WTC11 (cell line): ENCODE results near the gene RBFA. TPM values are rescaled to one million over a fixed set of nuclear protein-coding genes. Genes with fewer than 3 reads are reported as not detected.

Experiments
- ATAC-seq: fragments of 200-7000 bp; cut with Tn5 transposase; 2 replicates; pipeline ENCODE4 v1.10.0; 2021; ENCODE audit warnings: mild to moderate bottlenecking, moderate library complexity
- CTCF ChIA-PET: fragments of 300-600 bp; sonication (Branson Sonifier 250); formaldehyde crosslinking; loops from one replicate; lab custom pipeline; 2021; ENCODE audit warnings: antibody characterized with exemption; lab: Charles Lee
- POLR2A ChIA-PET: fragments of 350-600 bp; sonication (Branson Sonifier 250); formaldehyde crosslinking; loops from one replicate; lab custom pipeline; 2021; ENCODE audit warnings: antibody characterized with exemption; lab: Charles Lee
- DNase-seq: peaks from one replicate; pipeline ENCODE4 v3.0.0; 2021; ENCODE audit warnings: low spot score
- H3K27ac Mint-ChIP-seq: 2 replicates; pipeline ENCODE4 v1.8.0; 2021; ENCODE audit warnings: mixed read lengths
- H3K27me3 Mint-ChIP-seq: 2 replicates; pipeline ENCODE4 v1.8.0; 2021; ENCODE audit warnings: low read depth, mild to moderate bottlenecking, moderate library complexity, mixed read lengths
- H3K36me3 Mint-ChIP-seq: 2 replicates; pipeline ENCODE4 v1.8.0; 2021; ENCODE audit warnings: mixed read lengths
- H3K4me1 Mint-ChIP-seq: 2 replicates; pipeline ENCODE4 v1.8.0; 2022; ENCODE audit warnings: mixed read lengths
- H3K4me3 Mint-ChIP-seq: 2 replicates; pipeline ENCODE4 v1.8.0; 2021; ENCODE audit warnings: mild to moderate bottlenecking, moderate library complexity, mixed read lengths
- H3K9me3 Mint-ChIP-seq: 2 replicates; pipeline ENCODE4 v1.8.0; 2021; ENCODE audit warnings: mixed read lengths
- ATF3 ChIP-seq: sonication (generic); formaldehyde crosslinking; conservative IDR thresholded peaks from 2 replicates; pipeline ENCODE4 v1.8.1; 2022; ENCODE audit warnings: mild to moderate bottlenecking, missing genetic modification reagents
- CBFB ChIP-seq: sonication (generic); formaldehyde crosslinking; IDR thresholded peaks from 2 replicates; pipeline ENCODE4 v1.8.1; 2022; ENCODE audit warnings: mild to moderate bottlenecking, low read depth, missing genetic modification reagents
- ETV6 ChIP-seq: sonication (generic); formaldehyde crosslinking; IDR thresholded peaks from 2 replicates; pipeline ENCODE4 v1.8.1; 2022; ENCODE audit warnings: mild to moderate bottlenecking, missing genetic modification reagents
- GTF2I ChIP-seq: fragments of 250-450 bp; sonication (Bioruptor Pico); conservative IDR thresholded peaks from 2 replicates; pipeline ENCODE4 v1.4.0; 2021; ENCODE audit warnings: mild to moderate bottlenecking
- IRF2 ChIP-seq: sonication (generic); formaldehyde crosslinking; IDR thresholded peaks from 2 replicates; pipeline ENCODE4 v1.8.0; 2022; ENCODE audit warnings: low read depth, missing genetic modification reagents, borderline replicate concordance
- NFATC4 ChIP-seq: fragments of 250-450 bp; sonication (Bioruptor Pico); IDR thresholded peaks from 2 replicates; pipeline ENCODE4 v1.9.0; 2021; ENCODE audit warnings: mild to moderate bottlenecking
- NR1H2 ChIP-seq: sonication (generic); formaldehyde crosslinking; IDR thresholded peaks from 2 replicates; pipeline ENCODE4 v1.9.0; 2021; ENCODE audit warnings: mild to moderate bottlenecking, moderate library complexity, missing genetic modification reagents
- NR2C2 ChIP-seq: sonication (generic); formaldehyde crosslinking; IDR thresholded peaks from 2 replicates; pipeline ENCODE4 v1.8.0; 2022; ENCODE audit warnings: mild to moderate bottlenecking, missing genetic modification reagents
- SMAD3 ChIP-seq: sonication (generic); formaldehyde crosslinking; IDR thresholded peaks from 2 replicates; pipeline ENCODE4 v1.8.0; 2022; ENCODE audit warnings: missing genetic modification reagents, mild to moderate bottlenecking, borderline replicate concordance
- SP1 ChIP-seq: sonication (generic); formaldehyde crosslinking; conservative IDR thresholded peaks from 2 replicates; pipeline ENCODE4 v1.8.1; 2022; ENCODE audit warnings: missing genetic modification reagents
- TEAD4 ChIP-seq: sonication (generic); formaldehyde crosslinking; IDR thresholded peaks from 2 replicates; pipeline ENCODE4 v1.8.0; 2022; ENCODE audit warnings: mild to moderate bottlenecking, missing genetic modification reagents
- ZNF121 ChIP-seq: sonication (generic); formaldehyde crosslinking; IDR thresholded peaks from 2 replicates; pipeline ENCODE4 v1.8.0; 2023; ENCODE audit warnings: missing genetic modification reagents
- ZNF263 ChIP-seq: sonication (generic); formaldehyde crosslinking; IDR thresholded peaks from 2 replicates; pipeline ENCODE4 v1.8.1; 2022; ENCODE audit warnings: low read depth, mild to moderate bottlenecking, moderate library complexity, missing genetic modification reagents
- ZNF317 ChIP-seq: sonication (generic); formaldehyde crosslinking; IDR thresholded peaks from 2 replicates; pipeline ENCODE4 v1.8.1; 2023; ENCODE audit warnings: low read depth, mild to moderate bottlenecking, moderate library complexity, missing genetic modification reagents, borderline replicate concordance
- ZNF423 ChIP-seq: fragments of 250-450 bp; sonication (Bioruptor Pico); IDR thresholded peaks from 2 replicates; pipeline ENCODE4 v2.1.2; 2022; ENCODE audit warnings: mild to moderate bottlenecking, moderate library complexity
- total RNA-seq: library from RNA; stranded (reverse); gene quantifications from 3 replicates; pipeline ENCODE4 v1.2.3, GENCODE V29; 2021
- TF ChIP-seq, protein P1 (sequence below): sonication (generic); formaldehyde crosslinking; IDR thresholded peaks from 2 replicates; pipeline ENCODE4 v1.8.1; 2022; ENCODE audit warnings: mild to moderate bottlenecking, moderate library complexity, missing genetic modification reagents
- TF ChIP-seq, protein P2 (sequence below): fragments of 250-450 bp; sonication (Bioruptor Pico); IDR thresholded peaks from 2 replicates; pipeline ENCODE4 v1.9.0; 2021; ENCODE audit warnings: moderate library complexity, mild to moderate bottlenecking, inconsistent platforms, borderline replicate concordance
- TF ChIP-seq, protein P3 (sequence below): sonication (generic); formaldehyde crosslinking; IDR thresholded peaks from 2 replicates; pipeline ENCODE4 v1.8.0; 2023; ENCODE audit warnings: missing genetic modification reagents
- TF ChIP-seq, protein P4 (sequence below): sonication (generic); formaldehyde crosslinking; IDR thresholded peaks from 2 replicates; pipeline ENCODE4 v1.8.1; 2022; ENCODE audit warnings: mild to moderate bottlenecking, missing genetic modification reagents, moderate library complexity, borderline replicate concordance
- TF ChIP-seq, protein P5 (sequence below): fragments of 250-450 bp; sonication (Bioruptor Pico); conservative IDR thresholded peaks from 2 replicates; pipeline ENCODE4 v1.9.0; 2021; ENCODE audit warnings: mild to moderate bottlenecking
- TF ChIP-seq, protein P6 (sequence below): sonication (generic); formaldehyde crosslinking; conservative IDR thresholded peaks from 2 replicates; pipeline ENCODE4 v1.8.1; 2023; ENCODE audit warnings: mild to moderate bottlenecking, low read depth, missing genetic modification reagents, moderate library complexity

Gene RBFA
- total RNA-seq, 1 experiment from 2014 or later, result 37.1 TPM

GRCh38 chr18:80044072-80044471, 9.8 kb downstream of the RBFA start:
- H3K27ac Mint-ChIP-seq, result no peak overlapping the region
- CTCF ChIA-PET, result no interaction called here
- H3K36me3 Mint-ChIP-seq, result peaks cover 63% of the 10 kb centered on the region
- ATAC-seq, result no peak
- no peak overlapping the region for H3K4me3 Mint-ChIP-seq
- DNase-seq, result no peak
- POLR2A ChIA-PET, result no interaction called here
- H3K9me3 Mint-ChIP-seq, result peaks cover 4% of the 10 kb centered on the region; the same call in 1 of the 2 replicates
- TF ChIP-seq IRF2 (CRISPR knock-in tag) (no peak), NR2C2 (CRISPR knock-in tag) (no peak)
- TF ChIP-seq, protein P1, sequence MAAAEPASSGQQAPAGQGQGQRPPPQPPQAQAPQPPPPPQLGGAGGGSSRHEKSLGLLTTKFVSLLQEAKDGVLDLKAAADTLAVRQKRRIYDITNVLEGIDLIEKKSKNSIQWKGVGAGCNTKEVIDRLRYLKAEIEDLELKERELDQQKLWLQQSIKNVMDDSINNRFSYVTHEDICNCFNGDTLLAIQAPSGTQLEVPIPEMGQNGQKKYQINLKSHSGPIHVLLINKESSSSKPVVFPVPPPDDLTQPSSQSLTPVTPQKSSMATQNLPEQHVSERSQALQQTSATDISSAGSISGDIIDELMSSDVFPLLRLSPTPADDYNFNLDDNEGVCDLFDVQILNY (CRISPR knock-in tag), result no peak
- TF ChIP-seq, all 79 proteins: peak for 0
- Mint-ChIP-seq H3K27me3 (no peaks in the 10 kb centered on the region), H3K4me1 (peaks cover 4% of the 10 kb centered on the region; the same call in 1 of the 2 replicates)

DNA sequence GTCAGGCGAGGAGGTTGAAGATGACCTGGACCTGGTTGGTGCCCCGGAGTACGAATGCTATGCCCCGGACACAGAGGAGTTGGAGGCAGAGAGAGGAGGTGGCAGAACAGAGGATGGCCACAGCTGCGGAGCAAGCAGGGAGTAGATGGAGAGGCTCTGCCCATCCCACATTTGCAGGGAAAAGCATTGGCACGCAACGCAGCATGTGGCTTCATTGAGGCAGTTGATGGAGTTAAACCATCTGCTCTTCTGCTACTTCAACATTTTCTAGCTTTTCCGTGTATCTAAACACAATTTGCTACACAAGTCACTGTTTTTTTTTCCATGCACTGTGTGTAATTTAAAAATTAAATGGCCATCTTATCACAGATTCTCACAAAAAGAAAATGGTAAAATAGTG, 11.8 kb downstream of the RBFA start:
- ChIA-PET POLR2A (no interaction called here), CTCF (no interaction called here)
- H3K27ac Mint-ChIP-seq, result no peak overlapping the region
- peaks cover 6% of the 10 kb centered on the region; the same call in 1 of the 2 replicates for H3K27me3 Mint-ChIP-seq
- no peak for DNase-seq
- no peaks in the 10 kb centered on the region for H3K4me1 Mint-ChIP-seq
- H3K4me3 Mint-ChIP-seq, result no peak overlapping the region
- no peak for ATAC-seq
- TF ChIP-seq, protein P2, sequence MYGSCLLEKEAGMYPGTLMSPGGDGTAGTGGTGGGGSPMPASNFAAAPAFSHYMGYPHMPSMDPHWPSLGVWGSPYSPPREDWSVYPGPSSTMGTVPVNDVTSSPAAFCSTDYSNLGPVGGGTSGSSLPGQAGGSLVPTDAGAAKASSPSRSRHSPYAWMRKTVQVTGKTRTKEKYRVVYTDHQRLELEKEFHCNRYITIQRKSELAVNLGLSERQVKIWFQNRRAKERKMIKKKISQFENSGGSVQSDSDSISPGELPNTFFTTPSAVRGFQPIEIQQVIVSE (CRISPR knock-in tag), result no peak
- TF ChIP-seq CBFB (CRISPR knock-in tag), result no peak
- TF ChIP-seq ATF3 (CRISPR knock-in tag), result no peak
- no peak for TF ChIP-seq TEAD4 (CRISPR knock-in tag)
- TF ChIP-seq ZNF423 (CRISPR knock-in tag), result no peak
- no peak for TF ChIP-seq ZNF121 (CRISPR knock-in tag)
- TF ChIP-seq ZNF317 (CRISPR knock-in tag), result no peak
- TF ChIP-seq ETV6 (CRISPR knock-in tag), result no peak
- H3K9me3 Mint-ChIP-seq, result peaks cover 17% of the 10 kb centered on the region
- peaks cover 65% of the 10 kb centered on the region for H3K36me3 Mint-ChIP-seq

GRCh38 chr18:80046431-80046830, 12.2 kb downstream of the RBFA start:
- ATAC-seq, result no peak
- Mint-ChIP-seq H3K27ac (no peak overlapping the region), H3K9me3 (peaks cover 21% of the 10 kb centered on the region), H3K27me3 (peaks cover 10% of the 10 kb centered on the region), H3K4me1 (no peaks in the 10 kb centered on the region), H3K4me3 (no peak overlapping the region), H3K36me3 (peaks cover 65% of the 10 kb centered on the region)
- POLR2A ChIA-PET, result no interaction called here
- CTCF ChIA-PET, result no interaction called here
- DNase-seq, result no peak
- TF ChIP-seq TEAD4 (CRISPR knock-in tag) (no peak), SP1 (CRISPR knock-in tag) (no peak), GTF2I (no peak), NFATC4 (CRISPR knock-in tag) (no peak), NR1H2 (CRISPR knock-in tag) (no peak), ZNF263 (CRISPR knock-in tag) (no peak), SMAD3 (no peak), NR2C2 (CRISPR knock-in tag) (no peak)
- TF ChIP-seq, protein P3, sequence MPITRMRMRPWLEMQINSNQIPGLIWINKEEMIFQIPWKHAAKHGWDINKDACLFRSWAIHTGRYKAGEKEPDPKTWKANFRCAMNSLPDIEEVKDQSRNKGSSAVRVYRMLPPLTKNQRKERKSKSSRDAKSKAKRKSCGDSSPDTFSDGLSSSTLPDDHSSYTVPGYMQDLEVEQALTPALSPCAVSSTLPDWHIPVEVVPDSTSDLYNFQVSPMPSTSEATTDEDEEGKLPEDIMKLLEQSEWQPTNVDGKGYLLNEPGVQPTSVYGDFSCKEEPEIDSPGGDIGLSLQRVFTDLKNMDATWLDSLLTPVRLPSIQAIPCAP (CRISPR knock-in tag), result no peak
- TF ChIP-seq, protein P4, sequence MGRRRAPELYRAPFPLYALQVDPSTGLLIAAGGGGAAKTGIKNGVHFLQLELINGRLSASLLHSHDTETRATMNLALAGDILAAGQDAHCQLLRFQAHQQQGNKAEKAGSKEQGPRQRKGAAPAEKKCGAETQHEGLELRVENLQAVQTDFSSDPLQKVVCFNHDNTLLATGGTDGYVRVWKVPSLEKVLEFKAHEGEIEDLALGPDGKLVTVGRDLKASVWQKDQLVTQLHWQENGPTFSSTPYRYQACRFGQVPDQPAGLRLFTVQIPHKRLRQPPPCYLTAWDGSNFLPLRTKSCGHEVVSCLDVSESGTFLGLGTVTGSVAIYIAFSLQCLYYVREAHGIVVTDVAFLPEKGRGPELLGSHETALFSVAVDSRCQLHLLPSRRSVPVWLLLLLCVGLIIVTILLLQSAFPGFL (CRISPR knock-in tag), result no peak
- TF ChIP-seq, protein P5, sequence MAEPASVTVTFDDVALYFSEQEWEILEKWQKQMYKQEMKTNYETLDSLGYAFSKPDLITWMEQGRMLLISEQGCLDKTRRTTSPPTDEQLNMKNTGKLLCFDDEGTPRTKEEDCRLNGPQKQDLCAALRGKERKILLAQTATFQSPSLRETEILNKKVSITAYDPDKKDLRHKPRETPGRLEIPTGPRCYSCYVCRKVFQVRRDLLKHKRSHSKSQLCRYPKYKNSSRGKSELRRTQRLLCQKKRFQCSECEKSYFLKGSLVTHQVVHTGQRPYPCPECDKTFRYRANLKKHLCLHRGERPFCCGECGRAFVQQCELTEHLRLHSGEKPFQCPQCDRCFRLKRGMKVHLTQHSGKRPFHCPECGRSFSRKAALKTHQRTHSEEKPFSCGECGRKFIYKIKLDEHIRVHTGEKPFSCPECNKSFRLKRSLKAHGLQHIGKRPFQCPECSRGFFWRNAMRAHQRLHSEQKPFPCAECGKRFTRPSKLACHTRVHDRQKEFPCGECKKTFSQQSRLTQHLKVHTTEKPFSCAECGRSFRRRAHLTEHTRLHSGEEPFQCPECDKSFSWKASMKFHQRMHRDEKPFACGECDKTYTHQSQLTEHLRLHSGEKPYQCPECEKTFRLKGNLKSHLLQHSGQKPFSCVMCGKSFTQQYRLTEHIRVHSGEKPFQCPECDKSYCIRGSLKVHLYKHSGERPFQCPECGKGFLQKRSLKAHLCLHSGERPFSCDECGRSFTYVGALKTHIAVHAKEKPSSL (CRISPR knock-in tag), result no peak
- TF ChIP-seq, protein P6, sequence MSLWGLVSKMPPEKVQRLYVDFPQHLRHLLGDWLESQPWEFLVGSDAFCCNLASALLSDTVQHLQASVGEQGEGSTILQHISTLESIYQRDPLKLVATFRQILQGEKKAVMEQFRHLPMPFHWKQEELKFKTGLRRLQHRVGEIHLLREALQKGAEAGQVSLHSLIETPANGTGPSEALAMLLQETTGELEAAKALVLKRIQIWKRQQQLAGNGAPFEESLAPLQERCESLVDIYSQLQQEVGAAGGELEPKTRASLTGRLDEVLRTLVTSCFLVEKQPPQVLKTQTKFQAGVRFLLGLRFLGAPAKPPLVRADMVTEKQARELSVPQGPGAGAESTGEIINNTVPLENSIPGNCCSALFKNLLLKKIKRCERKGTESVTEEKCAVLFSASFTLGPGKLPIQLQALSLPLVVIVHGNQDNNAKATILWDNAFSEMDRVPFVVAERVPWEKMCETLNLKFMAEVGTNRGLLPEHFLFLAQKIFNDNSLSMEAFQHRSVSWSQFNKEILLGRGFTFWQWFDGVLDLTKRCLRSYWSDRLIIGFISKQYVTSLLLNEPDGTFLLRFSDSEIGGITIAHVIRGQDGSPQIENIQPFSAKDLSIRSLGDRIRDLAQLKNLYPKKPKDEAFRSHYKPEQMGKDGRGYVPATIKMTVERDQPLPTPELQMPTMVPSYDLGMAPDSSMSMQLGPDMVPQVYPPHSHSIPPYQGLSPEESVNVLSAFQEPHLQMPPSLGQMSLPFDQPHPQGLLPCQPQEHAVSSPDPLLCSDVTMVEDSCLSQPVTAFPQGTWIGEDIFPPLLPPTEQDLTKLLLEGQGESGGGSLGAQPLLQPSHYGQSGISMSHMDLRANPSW, result no peak
